ENCODE measurements around the gene GPR87.

The GPR87 gene

DNA sequence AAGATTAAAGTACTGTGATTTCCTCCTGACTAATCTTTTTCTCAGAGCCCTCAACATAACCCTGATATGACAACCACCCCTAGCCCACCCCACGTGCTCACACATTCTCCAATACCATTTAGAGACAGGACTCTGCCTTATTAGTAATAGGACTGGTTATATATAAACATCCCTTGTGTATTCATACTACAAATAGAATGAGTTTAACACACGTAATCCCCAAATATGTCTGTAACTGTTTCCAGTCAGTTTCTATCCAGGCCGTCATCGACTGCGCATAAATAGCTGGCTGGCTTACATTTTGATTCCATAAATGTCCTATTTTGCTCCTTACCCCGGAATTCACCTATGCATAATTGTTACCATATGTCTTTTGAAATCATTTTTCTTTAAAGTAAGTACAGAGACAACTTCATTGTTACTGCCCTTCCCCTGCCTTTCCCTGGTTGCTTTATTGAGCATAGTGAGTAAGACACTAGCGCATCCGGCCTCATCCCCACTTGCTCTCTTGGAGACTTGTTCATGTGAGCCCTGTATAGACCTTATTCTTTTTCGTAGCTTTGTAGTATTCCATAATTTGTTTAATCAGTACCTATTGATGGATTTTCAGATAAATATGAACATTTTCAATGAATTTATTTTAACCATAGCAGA lies 34.8 kb downstream of the GPR87 start:
- DNase-seq: peak; percentile 87

DNA sequence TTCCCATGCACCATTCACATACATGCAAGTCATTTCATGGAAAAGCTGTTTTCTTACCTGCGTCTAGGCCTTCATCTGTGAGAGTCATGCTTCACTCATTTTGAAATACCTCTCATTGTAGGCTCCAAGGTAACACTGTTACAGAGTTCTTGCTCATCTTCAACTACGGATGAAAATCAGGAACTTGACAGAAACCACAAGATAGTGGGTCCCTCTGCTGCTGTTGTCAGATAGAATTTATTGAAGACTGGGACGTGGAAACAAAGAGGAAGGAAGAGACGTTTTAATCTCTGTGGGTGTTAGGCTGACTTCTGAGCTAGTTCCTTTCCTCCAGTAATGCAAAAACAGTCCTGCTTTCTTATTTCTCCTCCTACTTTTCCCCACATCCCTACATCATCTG lies 38.4 kb downstream of the GPR87 start, which contains the start of gene P2RY14:
TSS of gene P2RY14 (minus strand) at position 313 of the 400 bp plus-strand sequence. CDS start 64,226 bp downstream, outside the sequence.
- DNase-seq: no peak

DNA sequence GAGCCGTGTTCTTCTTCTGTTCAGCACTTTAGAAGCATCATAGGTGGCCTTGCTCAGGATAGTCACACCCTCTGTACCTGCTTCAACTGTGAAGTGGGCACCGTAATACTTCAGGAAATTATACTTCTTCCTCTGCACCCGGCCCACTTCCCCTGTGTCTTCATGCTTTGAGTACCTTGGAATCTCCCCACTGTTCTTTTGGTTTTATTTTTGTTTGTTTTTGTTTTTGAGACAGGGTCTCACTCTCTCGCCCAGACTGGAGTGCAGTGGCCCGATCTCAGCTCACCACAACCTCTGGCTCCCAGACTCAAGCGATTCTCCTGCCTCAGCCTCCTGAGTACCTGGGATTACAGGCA lies 40.0 kb downstream of the GPR87 start:
- DNase-seq: no peak

DNA sequence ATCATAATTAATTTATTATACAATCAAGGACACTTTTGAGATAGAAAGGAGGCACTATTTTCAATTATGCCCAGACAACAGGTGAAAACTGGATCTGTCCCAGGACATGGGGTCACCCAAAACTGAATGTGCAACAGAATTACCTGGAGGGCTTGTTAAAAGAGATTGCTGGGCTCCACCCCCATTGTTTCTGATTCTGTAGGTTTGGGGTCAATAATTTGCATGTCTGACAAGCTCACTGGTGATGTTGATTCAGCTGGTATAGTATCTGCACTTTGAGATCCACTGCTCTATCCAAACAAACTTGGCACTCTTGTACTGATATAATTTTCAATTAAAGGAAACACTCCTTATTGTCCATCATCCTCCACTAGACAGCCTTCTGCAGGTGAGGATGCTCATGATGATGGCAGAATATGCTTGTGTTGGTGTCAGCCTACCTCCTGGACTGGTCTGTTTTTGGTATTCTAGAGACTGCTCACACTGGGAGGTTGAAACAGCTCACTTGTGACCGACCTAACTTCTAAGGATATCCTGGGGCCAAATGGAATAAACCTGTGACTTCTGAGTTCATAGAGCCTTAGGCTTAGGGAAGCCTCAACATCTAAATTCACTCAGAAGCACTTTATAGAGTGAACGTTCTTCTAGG lies 40.5 kb downstream of the GPR87 start:
- no peak for DNase-seq

DNA sequence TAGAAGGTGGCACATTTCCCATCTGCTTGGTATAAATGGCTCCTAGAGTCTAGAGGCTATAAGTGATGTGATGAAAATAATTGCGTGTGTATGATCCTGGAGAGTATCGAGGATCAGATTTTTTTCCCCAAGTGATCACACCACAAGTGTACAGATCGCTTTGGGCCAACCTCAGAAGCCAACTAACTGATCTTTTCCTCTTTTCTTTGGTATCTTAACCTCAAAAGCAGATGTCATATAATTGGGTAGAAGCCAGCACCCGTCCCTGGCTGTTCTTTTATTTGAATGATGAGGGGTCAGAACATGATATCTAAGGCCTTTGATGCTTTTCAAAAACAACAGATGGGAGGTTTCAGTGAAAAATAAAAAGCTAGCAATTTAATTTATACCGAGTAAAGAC lies 41.5 kb downstream of the GPR87 start:
- no peak for DNase-seq

DNA sequence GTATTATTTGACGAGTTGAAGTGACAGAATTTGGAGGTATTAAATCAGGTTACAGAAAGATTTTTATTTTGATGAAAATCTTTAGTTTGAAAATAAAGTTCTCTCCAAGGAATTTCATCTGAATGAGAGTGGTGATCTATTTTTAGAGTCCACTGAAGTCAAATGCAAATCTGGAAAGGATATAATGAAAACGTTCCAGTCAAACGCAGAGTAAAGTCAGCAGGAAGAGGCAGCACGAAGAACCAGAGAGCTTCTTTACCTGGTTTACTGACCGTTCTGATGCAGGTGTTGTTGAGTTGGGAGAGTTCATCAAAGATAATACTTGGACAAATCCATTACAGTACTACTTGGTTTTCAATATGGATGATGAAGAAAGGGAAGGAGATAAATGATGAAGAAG lies 47.0 kb downstream of the GPR87 start:
- DNase-seq: no peak

DNA sequence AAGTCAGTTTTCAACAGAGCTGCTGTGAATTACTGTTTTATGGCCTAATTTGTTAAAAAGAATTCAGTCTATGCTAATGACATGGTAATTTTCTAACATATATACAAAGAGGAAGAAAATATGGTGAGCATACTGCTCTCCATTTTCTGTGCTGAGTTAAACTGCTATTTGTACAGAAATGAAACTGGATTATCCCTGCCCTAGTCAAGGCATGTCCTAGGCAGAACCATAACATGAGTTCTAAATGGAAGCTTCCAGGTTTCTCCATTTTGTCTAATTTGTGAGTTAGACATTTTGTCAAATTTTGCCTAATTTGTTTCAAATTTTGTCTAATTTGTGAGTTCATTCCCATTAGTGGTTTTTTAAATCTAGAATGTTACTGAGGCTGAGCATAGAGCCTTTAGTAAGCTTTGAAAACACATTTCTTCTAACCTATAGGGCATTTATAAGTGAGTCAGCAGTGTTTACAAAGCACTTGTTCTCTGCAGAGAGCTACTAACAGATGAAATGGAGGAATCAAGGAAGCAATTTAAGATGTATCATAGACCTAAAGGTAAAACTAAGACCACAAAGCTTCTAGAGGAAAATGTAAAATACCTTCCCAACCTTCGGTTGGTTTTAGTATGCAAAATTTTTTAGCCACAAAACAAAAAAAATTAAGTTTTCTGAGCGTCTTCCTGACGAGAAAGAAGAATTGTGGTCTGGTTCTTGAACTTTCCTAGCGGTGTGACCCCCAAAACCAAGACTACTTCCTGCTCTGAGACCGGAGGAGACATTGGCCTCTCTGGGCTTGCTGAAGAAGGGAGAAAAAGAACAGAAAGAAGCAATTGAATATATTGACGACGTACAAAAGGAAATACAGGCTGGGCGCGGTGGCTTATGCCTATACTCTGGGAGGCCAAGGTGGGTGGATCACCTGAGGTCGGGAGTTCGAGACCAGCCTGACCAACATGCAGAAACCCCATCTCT lies 48.1 kb downstream of the GPR87 start:
- no peak for DNase-seq

DNA sequence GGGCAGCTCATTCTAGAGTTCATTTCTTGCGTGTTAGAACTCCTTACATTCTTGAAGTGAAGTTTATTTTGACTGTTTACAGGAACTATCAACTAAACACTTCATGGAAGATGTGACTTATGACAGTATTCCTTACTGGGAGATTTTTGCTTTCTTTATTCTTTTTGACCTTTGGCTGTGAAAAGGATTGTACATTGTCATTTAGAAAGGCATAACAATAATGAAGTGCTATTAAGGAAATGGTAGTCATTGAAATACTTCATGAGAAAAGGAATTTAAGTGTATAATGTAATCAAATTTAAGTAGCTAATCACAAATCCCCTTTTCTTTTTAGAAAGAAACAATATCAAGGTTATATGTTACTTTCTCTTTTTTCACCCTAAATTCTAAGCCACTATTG lies 49.6 kb downstream of the GPR87 start:
- no peak for DNase-seq

DNA sequence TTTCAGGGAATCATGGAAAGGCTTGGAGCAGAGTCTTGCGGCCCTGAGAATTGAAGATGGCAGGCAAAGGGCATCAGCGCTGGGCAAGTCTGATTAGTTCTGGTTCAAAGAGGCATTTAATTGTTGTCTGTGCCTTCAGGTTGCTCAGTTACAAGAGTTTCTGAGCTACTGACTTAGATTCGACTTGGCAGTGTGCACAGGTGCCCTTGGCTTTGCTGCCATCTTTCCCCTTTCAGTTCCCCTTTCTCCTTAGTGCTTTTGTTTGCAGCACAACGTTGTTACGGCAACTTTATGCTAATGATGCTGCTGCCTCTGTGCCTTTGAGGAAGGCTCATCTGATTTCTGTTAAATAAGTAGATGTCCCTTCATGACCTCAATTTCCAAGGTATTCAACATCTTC lies 50.8 kb downstream of the GPR87 start:
- DNase-seq: no peak

DNA sequence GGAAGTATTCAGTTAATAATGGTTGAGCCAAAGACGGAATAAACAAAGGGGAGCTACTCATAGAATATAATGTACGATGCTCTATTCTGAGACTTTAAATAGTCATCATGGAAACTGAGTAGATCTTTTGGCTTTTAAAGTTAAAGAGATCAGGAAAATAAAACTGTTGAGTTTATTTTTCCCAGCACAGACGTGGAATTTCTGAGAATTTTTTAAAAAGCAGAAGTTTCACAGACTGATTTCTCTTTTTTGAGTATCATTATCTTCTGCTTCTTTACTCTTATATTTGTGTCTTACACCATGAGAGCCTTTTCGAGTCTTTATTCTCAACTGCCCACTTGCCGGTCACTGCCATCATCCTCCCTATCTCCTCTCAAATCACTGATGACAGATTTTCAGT lies 51.5 kb downstream of the GPR87 start:
- DNase-seq: no peak

DNA sequence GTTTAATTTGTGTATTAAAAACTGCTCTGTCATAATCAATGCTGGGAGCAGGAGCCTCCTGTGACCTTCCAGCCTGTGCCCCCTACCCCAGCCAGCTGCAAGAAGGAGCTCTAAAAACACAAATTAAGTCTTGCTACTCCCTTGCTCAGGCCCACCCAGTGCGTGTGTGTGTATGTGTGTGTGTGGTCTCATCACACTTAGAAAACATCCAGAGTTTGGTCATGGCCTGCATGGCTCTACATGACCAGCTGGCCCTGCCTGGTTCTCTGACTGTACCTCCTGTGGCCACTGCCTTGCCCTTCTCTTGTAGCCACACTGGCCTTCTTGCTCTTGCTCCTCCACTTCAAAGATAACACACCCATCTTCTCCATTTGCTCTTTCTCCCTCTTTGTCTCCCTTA lies 52.0 kb downstream of the GPR87 start:
- no peak for DNase-seq

DNA sequence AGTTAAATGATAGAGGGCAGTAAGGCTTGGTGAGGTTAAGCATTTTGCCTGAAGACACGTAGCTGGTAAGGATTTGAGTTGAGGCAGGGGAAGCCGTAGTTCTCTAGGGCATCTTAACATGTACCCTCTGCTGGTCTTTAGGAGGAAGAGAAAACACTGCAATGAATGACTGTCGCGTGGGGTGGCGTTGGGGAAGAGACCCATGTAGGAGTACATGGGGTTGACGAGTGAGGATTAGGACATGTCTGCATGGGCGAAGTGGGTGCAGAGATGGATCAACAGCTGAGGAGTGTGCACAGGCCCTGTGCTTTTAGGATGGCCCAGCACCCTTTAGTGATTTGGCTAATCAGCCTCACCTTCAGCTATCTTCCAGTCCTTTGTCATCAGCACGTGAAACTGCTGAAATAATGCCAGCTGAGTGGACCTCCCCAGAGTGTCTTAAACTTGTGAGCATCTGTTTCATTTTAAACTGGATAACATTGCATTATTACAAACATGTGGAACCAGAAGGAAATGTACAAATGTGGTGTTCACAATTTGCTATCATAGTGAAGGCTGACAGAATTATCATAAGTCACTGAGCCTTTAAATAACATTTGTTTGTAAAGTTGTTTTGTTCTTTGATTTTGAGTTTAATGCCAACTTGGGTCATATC lies 53.6 kb downstream of the GPR87 start:
- peak; percentile 79 for DNase-seq

DNA sequence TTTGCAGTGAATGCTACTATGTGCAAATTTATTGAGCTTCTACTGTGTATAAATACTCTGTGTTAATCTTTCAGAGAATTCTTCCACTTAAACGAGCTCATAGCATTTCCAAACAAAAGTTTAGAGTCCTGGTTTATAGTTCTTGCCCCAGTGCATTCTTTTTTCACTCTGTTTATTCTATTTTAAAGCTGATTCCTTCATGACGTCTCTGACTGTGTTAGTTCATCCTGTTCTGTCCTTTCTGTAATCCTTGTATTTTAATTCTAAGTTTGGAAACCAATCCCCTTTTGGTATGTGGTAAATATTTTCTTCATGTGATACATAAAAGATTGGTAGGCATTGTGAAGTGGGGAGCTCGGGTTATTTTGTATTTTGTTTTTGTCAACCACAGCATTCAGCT lies 57.0 kb downstream of the GPR87 start:
- no peak for DNase-seq

DNA sequence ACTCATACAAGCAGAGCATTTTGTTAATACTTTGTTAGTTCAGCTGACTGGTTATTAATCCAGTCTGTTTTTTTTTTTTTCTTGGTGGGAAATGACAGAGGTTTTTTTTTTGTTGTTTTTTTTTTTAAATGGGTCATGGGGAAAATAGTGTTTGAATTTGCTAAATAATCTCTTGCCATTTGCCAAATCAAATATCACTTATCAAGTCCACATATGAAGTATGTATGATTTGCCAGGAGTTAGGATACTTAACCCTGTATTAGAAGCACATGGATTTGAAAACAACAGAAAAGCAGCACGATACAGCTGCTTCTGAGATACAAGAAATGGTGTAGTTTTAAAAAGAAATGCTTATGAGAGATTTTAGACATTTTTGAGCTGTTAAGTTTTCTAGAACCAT lies 59.9 kb downstream of the GPR87 start:
- no peak for DNase-seq

DNA sequence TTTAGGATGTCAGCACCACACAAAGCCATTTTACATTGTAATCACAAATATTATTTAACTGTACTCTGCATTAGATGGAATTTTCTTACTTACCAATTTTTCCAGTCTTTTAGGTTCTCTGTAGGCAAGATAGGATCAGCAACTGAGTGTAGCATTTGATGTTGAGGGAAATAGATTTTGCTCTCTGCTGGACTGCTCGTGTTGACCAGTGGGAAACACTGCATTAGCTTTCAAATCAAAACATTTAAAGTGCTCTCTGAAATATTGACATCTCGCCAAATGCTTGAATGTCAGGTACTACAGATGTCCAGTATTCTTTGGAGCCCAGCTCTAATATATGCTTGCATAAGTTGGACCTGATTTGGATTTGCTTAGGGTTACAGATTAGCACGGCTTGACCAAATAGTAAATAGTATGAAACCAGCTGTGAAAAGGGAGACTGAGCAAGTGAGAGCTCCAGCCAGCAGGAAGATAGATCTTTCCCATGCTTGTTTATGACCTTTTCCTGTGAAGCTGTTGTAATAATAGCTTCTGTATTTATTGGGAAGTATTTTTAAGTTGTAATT lies 67.8 kb downstream of the GPR87 start:
- no peak for DNase-seq

All from fibroblast of skin of abdomen (primary cell).